ENCODE measurements around the gene TNIK. TPM values are rescaled to one million over a fixed set of nuclear protein-coding genes. Genes with fewer than 3 reads are reported as not detected.

TNIK gene
- total RNA-seq, 4 donors from 2014 or later, result 30.3 to 39.0 (median 36.8) TPM

GRCh38 chr3:171347301-171348039 is 112.7 kb downstream of the TNIK start:
- H3K4me3 ChIP-seq, result no peak overlapping the region
- intact Hi-C loops (cut with DNase I), result no loop called here
- H3K27me3 ChIP-seq, result no peaks in the 10 kb centered on the region
- 60% methylated on average over 3 of the region's 3 CpGs for WGBS
- no peaks in the 10 kb centered on the region for H3K9me3 ChIP-seq
- DNase-seq (ENCODE audit: extremely low spot score), result no peak
- no peaks in the 10 kb centered on the region for H3K36me3 ChIP-seq
- H3K4me1 ChIP-seq, result peaks cover 16 to 31% (median 26%) of the 10 kb centered on the region in 4 donors
- H3K27ac ChIP-seq (replicated peaks in 1 of 4), result no peak overlapping the region
- TF ChIP-seq CTCF (IDR thresholded peaks at IDR 0.05) (no peak), POLR2A (IDR thresholded peaks at IDR 0.05; ENCODE audit: low read depth) (no peak), POLR2AphosphoS5 (IDR thresholded peaks at IDR 0.05) (no peak), EP300 (IDR thresholded peaks at IDR 0.05) (no peak)

- no peaks in the 10 kb centered on the region for H3K9me3 ChIP-seq
- WGBS, result 93% methylated on average over 3 of the region's 3 CpGs
- no peaks in the 10 kb centered on the region for H3K36me3 ChIP-seq
- DNase-seq (ENCODE audit: extremely low spot score), result no peak
- TF ChIP-seq CTCF (IDR thresholded peaks at IDR 0.05), result no peak
- H3K4me1 ChIP-seq, result peaks cover 16 to 25% (median 24%) of the 10 kb centered on the region in 4 donors
- no peak overlapping the region for H3K27ac ChIP-seq (replicated peaks in 1 of 4)
- H3K27me3 ChIP-seq, result no peaks in the 10 kb centered on the region
- intact Hi-C loops (cut with DNase I), result no loop called here
- H3K4me3 ChIP-seq, result no peak overlapping the region
Measured at GRCh38 chr3:171346582-171347300, 113.5 kb downstream of the TNIK start.

- Histone ChIP-seq H3K27ac (replicated peaks in 1 of 4) (no peak overlapping the region), H3K9me3 (no peaks in the 10 kb centered on the region), H3K4me3 (no peak overlapping the region), H3K36me3 (no peaks in the 10 kb centered on the region), H3K4me1 (peaks cover 16 to 24% (median 22%) of the 10 kb centered on the region in 4 donors), H3K27me3 (no peaks in the 10 kb centered on the region)
- intact Hi-C loops (cut with DNase I), result no loop called here
- TF ChIP-seq EP300 (IDR thresholded peaks at IDR 0.05) (no peak), POLR2AphosphoS5 (IDR thresholded peaks at IDR 0.05) (no peak), CTCF (IDR thresholded peaks at IDR 0.05) (no peak), POLR2A (IDR thresholded peaks at IDR 0.05; ENCODE audit: low read depth) (no peak)
- no peak for DNase-seq (ENCODE audit: extremely low spot score)
- 100% methylated on average over 1 of the region's 1 CpG for WGBS
Measured at GRCh38 chr3:171346019-171346418, 114.2 kb downstream of the TNIK start.

GRCh38 chr3:171345107-171345843 is 114.9 kb downstream of the TNIK start:
- no peak overlapping the region for H3K4me3 ChIP-seq
- DNase-seq (ENCODE audit: extremely low spot score), result no peak
- WGBS, result 54% methylated on average over 2 of the region's 2 CpGs
- H3K9me3 ChIP-seq, result no peaks in the 10 kb centered on the region
- no peaks in the 10 kb centered on the region for H3K27me3 ChIP-seq
- H3K36me3 ChIP-seq, result no peaks in the 10 kb centered on the region
- peaks cover 20 to 24% (median 22%) of the 10 kb centered on the region in 4 donors for H3K4me1 ChIP-seq
- TF ChIP-seq POLR2AphosphoS5 (IDR thresholded peaks at IDR 0.05) (no peak), POLR2A (IDR thresholded peaks at IDR 0.05; ENCODE audit: low read depth) (no peak), EP300 (IDR thresholded peaks at IDR 0.05) (no peak)
- no peak overlapping the region for H3K27ac ChIP-seq (replicated peaks in 1 of 4)
- intact Hi-C loops (cut with DNase I), result no loop called here

GRCh38 chr3:171343693-171344092 is 116.5 kb downstream of the TNIK start:
- TF ChIP-seq CTCF (IDR thresholded peaks at IDR 0.05) (no peak), POLR2AphosphoS5 (IDR thresholded peaks at IDR 0.05) (no peak), EP300 (IDR thresholded peaks at IDR 0.05) (no peak), POLR2A (IDR thresholded peaks at IDR 0.05; ENCODE audit: low read depth) (no peak)
- Histone ChIP-seq H3K36me3 (no peaks in the 10 kb centered on the region), H3K4me3 (no peak overlapping the region), H3K9me3 (no peaks in the 10 kb centered on the region), H3K4me1 (peaks cover 20 to 26% (median 21%) of the 10 kb centered on the region in 4 donors), H3K27ac (replicated peaks in 1 of 4) (no peak overlapping the region), H3K27me3 (no peaks in the 10 kb centered on the region)
- intact Hi-C loops (cut with DNase I), result no loop called here
- DNase-seq (ENCODE audit: extremely low spot score), result no peak
- 72% methylated on average over 1 of the region's 1 CpG for WGBS

Measured in esophagus muscularis mucosa (tissue), 4 donors.